DND-41 (cell line): ENCODE data around the gene SMPD2.

Source experiments
- CTCF ChIP-seq: IDR thresholded peaks from 2 replicates; pipeline ENCODE4 v1.5.1; 2012; ENCODE audit warnings: borderline replicate concordance, low read length, moderate library complexity, mild to moderate bottlenecking; ENCODE audit not compliant: poor library complexity, severe bottlenecking; ENCODE audit errors: extremely low read depth
- EZH2 ChIP-seq: IDR thresholded peaks from 3 replicates; pipeline ENCODE4 v1.6.1; 2012; ENCODE audit warnings: borderline replicate concordance, low read depth, mild to moderate bottlenecking, moderate library complexity, low read length, inconsistent platforms; ENCODE audit not compliant: severe bottlenecking

DNA sequence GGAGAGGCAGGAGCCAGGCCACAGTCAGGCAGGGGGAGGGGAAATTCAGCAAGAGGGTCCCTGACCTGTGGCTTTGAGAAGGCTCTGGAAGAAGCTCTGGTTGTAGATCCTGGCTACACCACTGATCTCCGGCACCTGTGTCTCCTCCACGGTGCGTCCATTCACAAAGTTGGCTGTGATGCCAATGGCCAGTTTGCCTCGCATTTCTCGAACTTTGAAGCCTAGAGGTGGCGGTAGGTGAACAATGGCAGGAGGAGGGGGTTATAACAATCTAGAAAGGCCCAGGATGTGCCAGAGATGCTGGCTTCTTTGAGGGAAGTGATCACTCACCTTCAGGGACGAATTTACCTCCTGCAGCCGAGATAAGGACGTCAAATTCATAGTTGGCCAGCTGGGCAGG lies 11.7 kb downstream of the SMPD2 start:
- TF ChIP-seq CTCF (no peak), EZH2 (no peak)
